ENCODE measurements around the gene BLOC1S1.

The BLOC1S1 gene

DNA sequence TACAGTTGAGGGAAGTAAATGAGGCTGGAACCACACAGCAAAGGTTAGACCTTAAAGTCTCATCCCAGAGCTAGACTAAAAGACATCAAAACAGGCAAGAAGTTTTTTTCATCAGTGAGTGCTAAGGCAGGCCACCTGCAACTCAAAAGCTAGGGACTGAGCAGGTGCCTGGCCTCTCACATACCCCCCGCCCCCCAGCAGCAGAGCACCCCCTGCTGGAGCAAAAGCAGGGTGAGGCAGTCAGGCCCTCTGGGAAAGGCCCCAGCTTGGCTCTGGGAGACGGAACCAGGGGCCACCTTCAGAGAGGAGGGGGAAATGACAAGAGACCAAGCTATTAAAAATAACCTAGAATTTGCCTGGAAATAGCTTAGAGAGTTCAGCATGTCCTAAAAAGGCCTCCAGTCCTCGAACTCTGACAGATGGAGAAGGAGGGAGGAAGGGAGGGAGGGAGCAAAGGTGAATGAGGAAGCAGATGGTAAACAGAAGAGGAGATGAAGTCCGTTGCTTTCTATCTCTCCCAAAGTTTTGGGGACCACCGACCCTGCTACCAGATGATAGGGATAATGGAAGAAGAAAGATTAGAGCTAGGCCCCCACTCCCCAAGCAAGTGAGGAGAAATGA is 10.0 kb upstream of the BLOC1S1 start:
- no peak overlapping the region for H3K27ac ChIP-seq
- TF ChIP-seq, protein P1, sequence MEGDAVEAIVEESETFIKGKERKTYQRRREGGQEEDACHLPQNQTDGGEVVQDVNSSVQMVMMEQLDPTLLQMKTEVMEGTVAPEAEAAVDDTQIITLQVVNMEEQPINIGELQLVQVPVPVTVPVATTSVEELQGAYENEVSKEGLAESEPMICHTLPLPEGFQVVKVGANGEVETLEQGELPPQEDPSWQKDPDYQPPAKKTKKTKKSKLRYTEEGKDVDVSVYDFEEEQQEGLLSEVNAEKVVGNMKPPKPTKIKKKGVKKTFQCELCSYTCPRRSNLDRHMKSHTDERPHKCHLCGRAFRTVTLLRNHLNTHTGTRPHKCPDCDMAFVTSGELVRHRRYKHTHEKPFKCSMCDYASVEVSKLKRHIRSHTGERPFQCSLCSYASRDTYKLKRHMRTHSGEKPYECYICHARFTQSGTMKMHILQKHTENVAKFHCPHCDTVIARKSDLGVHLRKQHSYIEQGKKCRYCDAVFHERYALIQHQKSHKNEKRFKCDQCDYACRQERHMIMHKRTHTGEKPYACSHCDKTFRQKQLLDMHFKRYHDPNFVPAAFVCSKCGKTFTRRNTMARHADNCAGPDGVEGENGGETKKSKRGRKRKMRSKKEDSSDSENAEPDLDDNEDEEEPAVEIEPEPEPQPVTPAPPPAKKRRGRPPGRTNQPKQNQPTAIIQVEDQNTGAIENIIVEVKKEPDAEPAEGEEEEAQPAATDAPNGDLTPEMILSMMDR (conservative IDR thresholded peaks at IDR 0.05) = peak; percentile 16; the same call in 1 of the 2 replicates

DNA sequence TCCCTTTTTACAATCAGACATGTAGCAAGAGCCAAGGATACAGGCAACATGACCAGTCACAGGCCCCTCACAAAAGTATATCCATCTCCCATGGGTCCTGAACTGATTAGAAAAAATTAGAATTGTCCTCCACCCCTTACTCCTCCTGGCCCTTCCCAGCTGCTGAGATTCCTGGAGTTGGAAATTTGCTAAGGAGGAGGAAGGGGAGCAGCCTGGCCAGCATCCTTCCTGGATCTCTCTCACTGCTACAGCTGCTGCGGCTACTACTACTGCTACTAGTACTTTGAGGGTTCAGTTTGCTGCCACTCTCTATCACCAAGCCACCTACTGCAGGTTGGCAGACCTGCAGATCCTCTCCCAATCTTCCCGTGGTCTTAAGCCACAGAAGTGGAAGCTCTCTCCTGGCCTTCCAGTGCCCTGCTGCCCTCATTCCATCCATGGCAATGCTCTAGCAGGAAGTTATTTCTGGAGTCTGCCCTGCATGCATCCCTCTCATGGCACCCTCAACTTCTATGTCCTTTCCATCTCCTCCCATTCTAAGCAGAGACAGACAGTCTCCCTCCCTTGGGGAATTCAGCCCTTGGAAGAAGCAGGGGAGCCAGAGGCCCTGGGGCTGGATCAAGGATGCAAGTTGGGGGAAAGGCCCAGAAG is 9.2 kb upstream of the BLOC1S1 start:
- TF ChIP-seq, protein P1 (conservative IDR thresholded peaks at IDR 0.05) = no peak
- H3K27ac ChIP-seq = no peak overlapping the region

DNA sequence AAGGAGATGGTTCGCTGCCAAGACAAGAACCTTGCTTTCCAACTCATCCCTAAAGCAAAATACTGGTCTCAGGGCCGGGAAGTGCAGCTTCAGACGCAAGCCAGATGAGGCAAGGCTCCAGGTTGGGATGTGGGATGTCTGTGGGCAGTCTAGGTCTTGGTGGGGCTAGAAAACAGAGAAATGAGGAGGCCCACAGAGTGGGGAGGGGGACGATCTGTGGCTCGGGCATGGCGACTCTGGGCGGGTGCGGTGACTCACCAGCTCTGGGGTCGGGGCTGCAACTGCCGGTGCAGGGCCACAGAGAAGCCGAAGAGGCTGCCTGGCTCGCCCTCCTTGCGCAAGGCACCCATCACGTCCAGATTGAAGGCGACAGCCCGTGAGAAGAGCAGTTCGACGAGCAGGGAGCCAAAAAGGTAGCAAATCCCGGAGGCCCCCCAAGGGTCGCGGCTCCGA is 8.6 kb upstream of the BLOC1S1 start:
- H3K27ac ChIP-seq = no peak overlapping the region; the same call in 1 of the 2 replicates
- TF ChIP-seq, protein P1 (conservative IDR thresholded peaks at IDR 0.05) = no peak

DNA sequence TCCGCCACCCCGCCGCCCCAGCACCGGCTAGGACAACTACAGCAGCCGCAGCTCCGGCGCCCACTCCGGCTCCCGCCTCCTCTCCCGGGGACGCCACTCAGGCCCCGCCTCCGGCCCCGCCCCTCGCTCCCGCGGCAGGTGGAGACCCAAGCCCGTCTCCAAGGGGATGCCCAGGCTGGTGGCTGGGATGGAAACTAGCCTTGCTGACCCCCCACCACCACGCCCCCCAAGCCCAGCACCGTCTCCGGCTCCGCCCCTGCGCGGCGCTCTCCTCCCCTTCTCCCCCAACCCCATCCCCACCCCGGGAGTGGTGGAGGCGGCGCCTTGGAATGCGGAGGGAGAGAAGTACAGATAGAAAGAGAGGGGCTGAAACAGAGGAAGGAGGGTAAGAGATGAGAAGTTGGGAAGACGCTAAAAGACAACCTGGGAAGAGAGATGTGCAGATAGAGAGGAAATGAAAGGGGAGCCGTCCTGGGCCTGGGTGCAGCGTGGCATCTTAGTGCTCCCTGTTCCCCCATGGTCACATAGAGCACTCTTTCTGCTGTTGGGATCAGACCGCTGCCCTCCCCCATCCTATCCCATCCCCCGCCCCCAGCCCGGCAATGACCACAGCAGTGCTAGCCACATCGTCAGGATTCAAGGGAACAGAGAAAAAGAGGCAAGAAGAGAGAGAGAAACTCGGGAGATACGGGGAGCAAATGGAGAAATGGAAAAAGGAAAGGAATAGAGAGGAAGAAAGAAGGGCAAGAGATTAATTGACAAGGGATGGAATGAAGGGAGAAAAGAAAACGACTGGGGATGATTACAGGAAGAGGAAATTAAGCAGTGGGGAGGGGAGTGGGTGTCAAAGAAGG is 7.8 kb upstream of the BLOC1S1 start, which contains the start of gene ITGA7:
TSS of gene ITGA7 (minus strand) at position 64 of the 854 bp plus-strand sequence. CDS start 222 bp downstream, outside the sequence.
- no peak within 1 kb of the TSS; the same call in 1 of the 2 replicates for H3K27ac ChIP-seq
- TF ChIP-seq, protein P1 (conservative IDR thresholded peaks at IDR 0.05) = no peak

DNA sequence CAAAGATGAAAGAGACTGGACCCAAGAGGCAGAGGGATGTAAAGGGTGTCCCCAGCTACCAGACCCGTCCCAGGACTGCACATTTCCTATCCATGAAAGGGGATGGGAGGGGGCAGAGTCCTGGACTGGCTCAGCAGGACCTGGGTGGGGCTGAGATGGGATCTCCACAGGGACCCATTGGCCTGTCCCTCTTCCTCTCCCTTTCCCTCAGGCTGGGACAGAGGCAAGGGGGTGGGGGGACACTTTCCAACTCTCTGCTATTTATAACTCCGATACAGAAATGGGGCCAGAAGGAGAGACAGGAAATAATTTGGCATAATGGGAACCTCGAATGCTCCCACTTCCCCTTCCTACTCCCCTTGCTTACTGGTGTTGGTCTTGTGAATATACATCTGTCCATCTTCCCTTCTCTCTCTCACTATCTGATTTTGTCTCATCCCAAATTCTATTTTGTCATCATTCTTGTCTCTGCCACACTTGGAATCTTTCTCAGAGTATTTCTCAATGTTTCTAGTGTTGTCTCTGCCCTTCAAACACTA is 7.1 kb upstream of the BLOC1S1 start:
- no peak overlapping the region for H3K27ac ChIP-seq
- TF ChIP-seq, protein P1 (conservative IDR thresholded peaks at IDR 0.05) = no peak

DNA sequence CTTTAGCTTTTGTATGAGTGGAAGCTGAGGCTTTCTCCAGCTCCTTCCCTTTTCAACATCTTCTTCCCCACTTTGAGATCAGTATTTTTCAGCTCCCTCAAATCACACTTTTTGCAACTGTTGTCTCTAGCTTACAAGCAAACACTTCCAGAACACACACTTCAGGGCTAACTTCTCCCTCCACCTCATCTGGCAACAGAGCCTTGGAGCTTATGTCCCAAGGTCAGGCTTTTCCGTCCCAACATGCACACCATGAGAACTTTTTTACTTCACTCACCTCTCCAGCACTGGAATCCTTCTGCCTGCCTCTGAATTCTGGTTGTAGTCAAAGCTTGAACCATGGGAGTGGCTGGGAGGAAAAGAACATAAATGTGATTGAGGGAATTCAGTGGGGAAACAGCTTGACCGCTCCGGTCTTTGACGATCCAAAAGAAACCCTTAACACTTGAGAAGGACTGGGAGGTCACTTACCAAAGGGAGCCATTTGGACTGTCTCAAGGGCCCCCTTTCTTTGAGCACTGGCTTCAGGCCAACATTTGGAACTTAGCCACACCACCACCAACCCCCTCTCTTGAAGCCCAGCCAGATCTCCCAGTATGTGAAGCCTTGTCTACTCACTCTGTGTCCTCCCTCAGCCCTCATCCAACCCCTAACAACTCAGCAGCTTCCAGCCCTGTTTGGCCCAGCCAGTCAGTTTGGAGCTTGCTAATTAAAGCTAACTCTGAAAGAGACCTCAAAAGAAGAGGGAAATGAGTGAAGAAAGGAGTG is 3.9 kb upstream of the BLOC1S1 start:
- TF ChIP-seq, protein P1 (conservative IDR thresholded peaks at IDR 0.05) = no peak

More for the DNA sequence above, 3.9 kb upstream of the BLOC1S1 start:
- H3K27ac ChIP-seq = no peak overlapping the region

All from VCaP (cell line).